Glomerular visceral epithelial cell (primary cell): ENCODE data around the gene SLC35A3.

Source experiments
- DNase-seq: peaks from one replicate; pipeline ENCODE4 v3.0.0-alpha.2; 2016; ENCODE audit errors: extremely low spot score

SLC35A3 gene

DNA sequence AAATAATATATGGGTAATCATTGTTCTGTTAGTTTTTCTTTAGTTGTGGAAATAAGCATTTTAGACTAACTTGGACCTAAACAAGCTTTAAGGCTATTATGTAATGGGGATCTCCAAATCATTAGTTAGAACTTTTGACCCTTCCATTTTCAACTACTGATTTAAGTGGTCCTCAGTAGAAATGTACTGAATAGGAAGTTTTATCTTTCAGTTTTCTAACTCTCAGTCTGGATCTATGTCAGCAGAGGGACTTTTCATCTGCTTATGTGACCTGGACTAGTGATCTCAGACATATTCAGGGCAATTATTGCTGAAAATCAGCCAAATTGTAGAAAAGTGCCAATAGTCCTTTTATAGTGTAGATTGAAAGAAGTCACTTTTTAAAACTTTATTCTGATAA lies 106.9 kb downstream of the SLC35A3 start:
- DNase-seq, result no peak

DNA sequence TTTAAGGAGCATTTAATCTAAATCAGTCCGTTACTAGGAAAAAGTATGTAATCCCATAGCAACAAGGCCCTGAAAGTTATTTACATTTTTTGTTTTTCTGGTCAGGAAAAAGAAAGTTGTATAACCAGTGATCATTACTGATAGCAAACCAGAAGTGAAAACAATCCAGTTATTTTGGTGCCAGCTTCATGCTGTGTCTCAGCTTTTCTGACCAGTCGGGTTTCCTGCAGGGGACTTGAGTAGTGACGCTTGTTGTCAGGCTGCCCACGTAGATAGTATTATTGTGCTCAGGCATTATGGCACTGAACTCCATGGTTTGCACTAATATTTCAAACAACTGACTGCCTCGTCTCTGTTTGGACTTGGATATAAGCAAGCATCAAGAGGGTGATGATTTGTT lies 107.7 kb downstream of the SLC35A3 start:
- DNase-seq, result no peak

DNA sequence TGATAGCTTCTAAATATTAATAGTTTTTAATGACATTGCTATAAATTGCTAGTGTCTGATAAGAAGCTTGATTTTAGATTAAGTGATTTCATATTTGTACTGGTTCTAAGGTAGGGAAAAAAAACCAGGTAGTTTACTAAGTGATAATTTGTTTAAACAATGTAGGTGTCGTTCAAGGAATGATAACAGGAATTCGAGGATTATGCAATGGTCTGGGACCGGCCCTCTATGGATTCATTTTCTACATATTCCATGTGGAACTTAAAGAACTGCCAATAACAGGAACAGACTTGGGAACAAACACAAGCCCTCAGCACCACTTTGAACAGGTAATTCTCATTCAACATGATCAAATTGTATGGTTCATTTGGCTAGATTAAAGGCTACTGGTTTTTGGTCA lies 110.5 kb downstream of the SLC35A3 start:
- DNase-seq, result no peak
